NCI-H1092 (cell line): Measurements from ENCODE around the gene STEAP2.

Source experiments
- DNase-seq: peaks from one replicate; lab custom pipeline; 2025; lab: John Stamatoyannopoulos, UW

The STEAP2 gene

DNA sequence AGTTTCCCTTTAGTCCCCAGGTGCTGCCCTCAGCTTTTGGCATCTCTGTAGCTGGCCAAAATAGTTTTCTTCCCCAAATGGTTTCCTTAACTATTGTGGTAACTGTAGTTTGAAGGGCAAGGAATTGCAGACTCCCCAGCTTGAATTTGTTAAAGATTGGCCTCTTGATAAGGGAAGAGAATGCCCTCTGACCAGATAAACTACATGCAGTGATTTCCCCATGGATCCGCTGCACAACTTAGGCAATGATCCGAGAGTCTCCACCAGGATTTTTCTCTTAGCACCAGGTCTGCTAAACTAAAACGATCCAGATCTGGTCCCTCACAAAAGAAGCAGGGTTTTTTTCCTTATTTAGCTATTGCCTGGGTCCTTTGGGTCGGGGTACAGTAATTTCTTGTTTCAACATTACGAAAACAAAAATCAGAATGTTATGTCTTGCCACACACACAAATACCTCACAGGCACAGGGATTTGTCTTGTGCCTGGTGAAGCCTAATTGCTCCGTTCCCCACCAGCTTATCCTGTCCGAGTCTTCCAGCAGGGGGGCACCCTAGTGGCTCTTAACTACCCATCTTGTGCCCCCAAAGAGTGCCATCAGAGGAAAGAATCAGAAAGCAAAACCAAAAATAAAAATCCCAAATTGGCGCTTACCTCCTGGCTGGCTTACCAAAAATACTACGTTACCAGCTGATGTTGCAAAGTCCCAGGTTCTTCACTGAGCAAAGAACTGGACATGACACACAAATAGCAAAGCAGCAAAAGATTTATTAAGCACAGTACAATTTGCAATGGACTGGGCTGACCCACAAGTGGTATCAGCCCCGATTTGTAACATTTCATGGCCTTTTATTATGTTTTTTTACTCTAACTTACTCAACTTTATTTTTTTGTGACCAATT lies 16.4 kb upstream of the STEAP2 start:
- no peak for DNase-seq

DNA sequence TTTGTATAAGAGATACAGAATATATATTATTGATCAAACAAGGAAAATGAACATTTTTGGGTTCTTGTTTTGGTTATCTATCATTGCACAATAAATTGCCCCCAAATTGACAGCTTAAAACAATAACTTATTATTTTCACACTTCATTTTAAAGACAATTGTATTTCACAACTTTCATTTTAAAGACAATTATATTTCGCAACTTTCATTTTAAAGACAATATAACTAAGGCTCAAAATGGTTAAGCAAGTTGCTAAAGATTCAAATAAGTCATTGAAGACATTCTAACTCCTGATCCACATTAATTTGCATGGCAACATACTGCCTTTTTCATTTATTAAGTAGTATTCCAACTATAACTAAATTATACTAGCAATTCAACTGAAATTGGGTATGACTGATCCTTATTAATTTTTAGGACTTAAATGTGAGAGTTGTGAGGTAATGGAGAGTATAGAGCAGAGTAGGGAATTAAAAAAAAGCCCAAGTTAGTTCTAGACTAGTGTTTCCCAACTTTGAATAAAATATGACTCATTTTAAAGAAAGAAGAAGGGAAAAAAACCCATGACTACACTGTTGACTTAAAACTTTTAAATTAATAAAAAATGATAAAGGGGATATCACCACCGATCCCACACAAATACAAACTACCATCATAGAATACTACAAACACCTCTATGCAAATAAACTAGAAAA lies 9.9 kb upstream of the STEAP2 start:
- DNase-seq, result no peak

DNA sequence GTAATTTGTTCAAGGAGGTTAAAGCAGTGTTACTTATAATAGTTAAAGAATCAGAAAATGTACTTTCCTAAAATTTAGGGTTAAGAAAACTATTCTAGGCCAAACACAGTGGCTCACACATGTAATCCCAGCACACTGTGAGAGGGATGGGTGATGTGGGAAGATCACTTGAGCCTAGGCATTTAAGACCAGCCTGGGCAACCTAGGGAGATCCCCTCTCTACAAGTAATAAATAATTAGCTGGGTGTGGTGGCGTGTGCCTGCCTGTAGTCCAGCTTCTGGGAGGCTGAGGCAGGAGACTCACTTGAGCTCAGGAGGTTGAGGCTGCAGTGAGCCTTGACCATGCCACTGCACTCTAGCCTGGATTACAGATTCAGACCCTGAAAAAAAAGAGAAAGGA lies 3.6 kb upstream of the STEAP2 start:
- no peak for DNase-seq

DNA sequence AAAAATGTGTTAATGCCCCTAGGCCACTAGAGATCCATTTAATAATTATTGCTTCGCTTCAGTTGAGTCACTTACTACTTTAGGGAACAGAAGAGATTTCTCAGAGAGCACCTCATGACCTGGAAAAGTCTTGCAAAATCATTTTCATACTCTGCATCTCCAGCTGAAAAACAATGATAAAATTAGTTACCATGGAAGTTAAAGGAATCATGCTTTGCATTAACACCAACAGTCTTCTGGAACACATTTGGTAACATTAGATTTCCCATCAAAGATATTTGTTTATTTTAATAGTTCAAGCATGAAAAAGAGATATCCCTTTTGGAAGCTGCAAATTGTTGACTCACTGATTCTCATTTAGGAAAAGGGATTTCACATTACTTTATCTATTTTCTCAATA lies 1.8 kb upstream of the STEAP2 start:
- DNase-seq, result no peak

DNA sequence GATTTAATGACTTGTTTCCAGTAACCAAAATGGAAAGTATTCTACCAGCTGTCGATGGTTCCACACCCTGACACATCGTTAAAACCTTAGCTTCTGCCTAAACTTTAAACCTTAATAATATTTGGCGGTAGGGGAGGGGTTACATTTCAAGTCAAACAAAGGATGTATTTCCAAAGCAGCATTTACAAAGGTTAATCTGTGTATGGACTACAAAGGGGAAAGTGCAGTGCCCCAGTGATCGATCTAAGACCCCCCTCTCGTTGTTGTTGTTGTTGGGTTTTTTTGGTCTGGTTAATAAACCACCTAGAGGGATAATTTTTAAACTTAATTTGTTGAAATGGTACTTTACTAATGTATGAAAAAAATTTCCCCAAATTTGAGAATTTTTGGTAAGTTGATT lies 1.1 kb upstream of the STEAP2 start:
- no peak for DNase-seq

DNA sequence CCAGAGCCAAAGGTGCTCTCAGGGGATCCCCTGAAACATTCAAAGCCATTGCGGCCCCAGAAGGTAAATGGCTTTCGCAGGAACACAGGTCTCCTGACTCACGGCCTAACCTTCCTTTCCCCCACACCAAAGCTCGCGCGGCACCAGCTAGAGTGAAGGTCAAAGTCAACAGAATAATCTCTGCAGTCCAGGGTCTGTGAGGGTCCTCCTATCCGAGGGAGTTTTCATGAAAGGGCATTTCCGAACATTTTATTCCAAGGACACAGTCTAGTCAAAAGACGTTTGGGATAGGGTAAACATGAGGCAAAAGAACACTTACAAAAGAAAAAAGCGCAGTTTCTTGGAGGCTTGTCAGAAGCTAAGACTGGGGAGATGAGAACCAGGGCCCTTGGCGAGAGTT lies 559 bp upstream of the STEAP2 start:
- no peak for DNase-seq

DNA sequence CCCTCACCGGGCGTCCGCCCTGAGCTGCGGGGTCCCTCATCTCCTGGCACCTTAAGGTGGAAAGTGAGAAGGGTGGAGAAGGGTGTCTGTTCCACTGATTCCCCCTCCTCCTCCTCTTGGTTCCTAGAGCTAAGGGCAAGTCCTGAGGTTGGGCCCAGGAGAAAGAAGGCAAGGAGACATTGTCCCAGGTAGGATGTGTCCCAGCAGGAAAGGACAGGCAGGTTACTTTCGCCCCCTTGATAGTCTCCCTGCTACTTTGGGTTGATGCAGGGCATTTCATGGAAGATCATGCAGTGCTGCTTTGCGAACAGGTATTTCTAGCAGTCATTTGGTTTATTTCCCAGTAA lies 582 bp downstream of the STEAP2 start:
- no peak for DNase-seq

DNA sequence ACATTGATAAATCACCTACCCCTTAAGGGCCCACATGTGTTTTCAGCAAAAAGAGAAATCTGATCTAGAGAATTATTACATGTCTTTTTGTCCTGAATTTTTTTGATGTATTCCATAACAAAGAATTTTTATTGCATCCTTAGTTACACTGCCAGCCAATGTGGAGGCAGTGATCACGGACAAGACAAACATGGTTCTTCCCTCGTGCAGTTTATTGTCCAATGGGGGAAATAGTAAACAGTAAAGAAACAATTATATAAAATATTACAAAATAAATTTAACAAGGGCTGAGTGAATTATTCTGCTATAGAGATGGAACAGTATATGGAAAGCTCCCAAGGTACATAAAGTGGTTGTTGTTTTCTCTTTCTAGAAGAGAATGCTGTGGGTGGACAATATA lies 2.0 kb downstream of the STEAP2 start:
- no peak for DNase-seq

DNA sequence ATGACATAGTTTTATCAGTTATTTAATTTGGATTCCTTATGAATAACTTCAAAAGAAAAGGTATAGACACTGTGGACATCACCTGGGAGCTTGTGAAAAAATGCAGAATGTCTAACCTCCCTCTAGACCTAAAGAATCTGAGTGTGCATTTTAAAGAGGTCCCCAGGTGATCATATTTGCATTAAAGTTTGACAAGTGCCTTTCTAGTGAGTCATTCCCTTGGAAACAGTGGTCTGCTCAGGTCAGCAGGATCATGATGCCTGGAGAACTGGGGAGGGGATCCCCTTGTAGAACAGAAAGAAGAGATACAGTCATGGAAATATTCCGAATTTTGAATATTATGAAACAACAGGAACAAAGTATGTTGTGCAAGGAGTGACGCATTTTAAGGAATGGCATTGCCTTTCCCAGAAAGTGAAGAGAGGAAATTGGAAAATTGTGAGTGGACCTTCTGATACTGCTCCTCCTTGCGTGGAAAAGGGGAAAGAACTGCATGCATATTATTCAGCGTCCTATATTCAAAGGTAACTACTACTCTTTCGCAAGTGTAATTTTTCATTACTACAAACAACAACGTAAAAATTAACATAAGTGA lies 4.6 kb downstream of the STEAP2 start:
- DNase-seq, result no peak

DNA sequence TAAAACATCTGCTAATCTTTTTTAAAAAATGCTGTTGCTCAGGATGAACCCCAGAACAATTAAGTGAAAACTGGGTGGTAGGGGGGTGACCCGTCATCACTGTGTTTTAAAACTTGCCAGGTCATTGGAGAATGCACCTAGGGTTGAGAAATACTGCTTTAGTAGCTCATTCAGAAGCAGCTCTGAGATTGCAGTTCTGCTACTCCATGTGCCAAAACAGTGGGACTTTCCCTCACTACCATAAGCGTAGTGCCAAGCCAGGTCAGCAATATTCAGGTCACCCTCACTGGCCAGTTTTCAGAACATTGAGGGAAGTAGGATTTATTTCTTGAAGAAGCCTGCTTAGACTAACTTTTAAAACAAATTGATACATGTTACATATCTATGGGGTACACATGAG lies 5.2 kb downstream of the STEAP2 start:
- DNase-seq, result no peak

DNA sequence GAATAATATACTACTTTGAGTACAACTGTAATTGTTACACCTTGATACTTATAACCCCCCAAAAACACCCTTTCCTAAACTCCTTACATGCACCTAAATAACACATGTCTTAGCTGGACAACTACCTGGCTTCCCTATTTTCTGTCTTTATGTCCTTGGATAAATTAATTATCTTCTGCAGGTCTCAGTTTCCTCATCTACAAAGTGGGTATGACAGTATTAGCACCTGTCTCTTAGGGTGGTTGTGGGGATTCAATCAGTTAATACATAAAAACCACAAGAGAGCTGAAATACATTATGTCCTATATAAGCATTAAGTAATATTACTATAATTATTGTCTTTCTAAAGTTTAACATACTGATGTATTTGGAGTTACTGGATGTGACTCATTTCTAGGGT lies 10.8 kb downstream of the STEAP2 start:
- no peak for DNase-seq

DNA sequence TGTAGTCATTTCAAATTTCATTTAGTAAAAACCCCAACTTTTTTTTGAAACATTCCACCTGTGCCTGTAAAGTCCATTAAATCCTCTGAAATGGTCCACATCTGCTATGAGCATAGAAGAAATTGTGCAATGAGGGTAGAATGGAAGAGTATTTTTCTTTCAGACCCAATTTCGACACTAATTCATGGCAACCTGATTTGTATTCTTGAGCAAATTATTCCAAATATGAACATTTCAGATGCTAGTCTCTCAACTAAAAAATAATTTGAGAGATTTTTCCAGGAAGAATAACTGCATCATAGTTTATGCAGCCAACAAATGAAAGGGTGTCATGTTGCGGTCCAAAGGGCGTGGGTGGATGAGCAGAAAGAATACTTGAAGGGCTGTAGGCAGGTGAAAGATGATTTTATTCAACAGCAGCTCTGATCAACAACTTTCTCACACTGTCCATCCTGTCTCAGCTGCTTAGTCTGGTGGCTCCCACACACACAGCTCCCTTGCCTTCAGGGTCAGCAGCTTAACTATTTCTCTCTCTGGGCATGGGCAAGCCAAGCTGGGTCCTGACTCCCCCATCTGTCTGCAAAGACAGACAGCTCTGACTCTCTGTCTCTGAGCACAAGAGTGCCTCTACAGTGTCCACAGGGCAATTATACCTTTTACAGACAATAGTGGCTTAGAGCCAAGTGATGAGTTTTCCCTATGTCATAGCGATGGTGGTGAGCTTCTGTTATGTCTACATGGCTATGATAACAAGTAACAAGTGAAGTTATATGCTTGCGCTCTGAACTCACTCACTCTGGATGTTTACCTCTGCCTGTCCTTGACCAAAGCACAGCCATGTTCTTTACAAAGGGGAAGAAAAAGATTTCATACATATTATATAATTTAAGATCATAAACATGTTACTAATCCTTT lies 11.5 kb downstream of the STEAP2 start:
- DNase-seq, result no peak

DNA sequence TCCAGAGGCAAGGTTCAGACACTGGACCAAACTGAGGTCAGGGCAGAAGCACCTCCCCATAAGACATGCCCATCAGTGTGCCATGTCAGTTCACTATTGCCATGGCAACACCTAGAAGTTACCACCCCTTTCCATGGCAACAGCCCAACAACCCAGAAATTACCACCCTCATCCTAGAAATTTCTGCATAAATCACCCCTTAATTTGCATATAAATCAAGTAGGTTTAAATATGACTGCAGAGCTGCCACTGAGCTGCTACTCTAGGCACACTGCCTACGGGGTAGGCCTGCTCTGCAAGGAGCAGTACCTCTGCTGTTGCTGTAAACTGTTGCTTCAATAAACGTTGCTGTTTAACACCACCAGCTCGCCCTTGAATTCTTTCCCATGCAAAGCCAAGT lies 12.7 kb downstream of the STEAP2 start:
- no peak for DNase-seq

DNA sequence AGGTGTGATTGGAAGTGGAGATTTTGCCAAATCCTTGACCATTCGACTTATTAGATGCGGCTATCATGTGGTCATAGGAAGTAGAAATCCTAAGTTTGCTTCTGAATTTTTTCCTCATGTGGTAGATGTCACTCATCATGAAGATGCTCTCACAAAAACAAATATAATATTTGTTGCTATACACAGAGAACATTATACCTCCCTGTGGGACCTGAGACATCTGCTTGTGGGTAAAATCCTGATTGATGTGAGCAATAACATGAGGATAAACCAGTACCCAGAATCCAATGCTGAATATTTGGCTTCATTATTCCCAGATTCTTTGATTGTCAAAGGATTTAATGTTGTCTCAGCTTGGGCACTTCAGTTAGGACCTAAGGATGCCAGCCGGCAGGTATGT lies 13.6 kb downstream of the STEAP2 start:
- DNase-seq, result no peak

DNA sequence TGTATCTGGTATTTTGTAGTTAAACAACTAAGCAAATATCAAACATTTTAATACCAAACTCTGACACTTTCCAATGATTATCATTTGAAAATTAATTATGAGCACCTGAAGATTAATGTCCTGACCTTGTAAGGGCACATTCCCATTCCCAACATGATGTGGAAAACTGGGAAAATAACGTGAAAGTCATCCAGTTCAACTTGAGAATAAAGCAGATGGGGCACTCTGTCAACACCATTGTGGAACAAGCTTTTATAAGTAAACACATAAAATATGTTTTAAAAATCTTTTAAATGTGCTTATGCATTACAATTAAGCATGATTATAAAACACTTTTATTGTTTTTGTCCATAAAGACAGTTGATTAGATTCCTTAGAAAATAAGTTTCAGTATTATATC lies 14.1 kb downstream of the STEAP2 start:
- DNase-seq, result no peak

DNA sequence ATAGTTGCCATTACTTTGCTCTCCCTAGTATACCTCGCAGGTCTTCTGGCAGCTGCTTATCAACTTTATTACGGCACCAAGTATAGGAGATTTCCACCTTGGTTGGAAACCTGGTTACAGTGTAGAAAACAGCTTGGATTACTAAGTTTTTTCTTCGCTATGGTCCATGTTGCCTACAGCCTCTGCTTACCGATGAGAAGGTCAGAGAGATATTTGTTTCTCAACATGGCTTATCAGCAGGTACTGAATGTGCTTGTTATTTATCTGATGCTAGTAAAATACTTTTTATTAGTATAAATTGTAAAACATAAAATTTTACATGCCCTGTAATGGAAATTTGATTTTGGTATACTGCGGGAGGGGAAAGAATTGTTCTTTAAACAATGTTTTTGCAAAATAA lies 15.7 kb downstream of the STEAP2 start:
- no peak for DNase-seq

DNA sequence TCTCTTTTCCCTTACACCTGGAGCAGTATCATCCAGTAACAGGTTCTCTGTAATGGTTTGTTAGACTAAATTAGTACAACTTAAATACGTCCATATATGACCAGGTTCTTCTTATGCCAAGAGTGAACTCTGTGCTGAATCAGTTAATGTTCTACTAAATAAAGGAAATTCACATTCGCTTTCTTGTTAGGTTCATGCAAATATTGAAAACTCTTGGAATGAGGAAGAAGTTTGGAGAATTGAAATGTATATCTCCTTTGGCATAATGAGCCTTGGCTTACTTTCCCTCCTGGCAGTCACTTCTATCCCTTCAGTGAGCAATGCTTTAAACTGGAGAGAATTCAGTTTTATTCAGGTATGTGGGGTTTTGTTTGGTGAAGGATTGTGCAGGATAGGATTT lies 18.1 kb downstream of the STEAP2 start:
- DNase-seq, result no peak

DNA sequence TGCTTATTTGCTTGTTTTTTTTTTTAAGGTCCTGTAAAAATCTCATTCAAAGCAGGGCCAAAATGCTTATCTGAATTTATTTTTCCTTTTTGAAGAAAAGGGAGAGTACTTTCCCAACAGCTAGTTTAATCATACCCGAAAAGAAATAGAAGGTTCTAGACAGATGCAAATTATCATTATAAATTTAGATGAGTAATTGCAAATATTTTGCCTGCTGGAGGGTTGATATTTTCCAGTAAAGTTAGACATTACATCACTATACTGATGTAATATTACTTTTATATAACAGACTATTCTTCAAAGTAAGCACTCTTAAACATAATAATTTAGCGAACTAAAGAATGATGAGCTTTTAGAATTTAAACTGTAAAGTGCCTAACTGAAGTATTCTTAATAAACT lies 19.3 kb downstream of the STEAP2 start:
- DNase-seq, result no peak

DNA sequence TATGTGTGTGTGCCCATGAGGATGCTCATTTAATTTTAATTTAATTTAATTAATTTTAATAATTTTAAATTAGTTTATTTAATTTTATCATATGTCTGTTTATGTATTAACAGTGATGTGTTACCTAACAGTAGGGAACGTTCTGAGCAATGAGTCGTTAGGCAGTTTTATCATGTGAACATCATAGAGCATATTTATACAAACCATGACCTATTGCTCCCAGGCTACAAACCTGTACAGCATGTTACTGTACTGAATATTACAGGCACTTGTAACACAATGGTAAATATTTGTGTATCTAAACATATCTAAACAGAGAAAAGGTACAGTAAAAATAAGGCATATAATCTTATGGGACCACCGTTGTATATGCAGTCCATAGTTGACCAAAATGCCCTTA lies 19.8 kb downstream of the STEAP2 start:
- DNase-seq, result no peak

DNA sequence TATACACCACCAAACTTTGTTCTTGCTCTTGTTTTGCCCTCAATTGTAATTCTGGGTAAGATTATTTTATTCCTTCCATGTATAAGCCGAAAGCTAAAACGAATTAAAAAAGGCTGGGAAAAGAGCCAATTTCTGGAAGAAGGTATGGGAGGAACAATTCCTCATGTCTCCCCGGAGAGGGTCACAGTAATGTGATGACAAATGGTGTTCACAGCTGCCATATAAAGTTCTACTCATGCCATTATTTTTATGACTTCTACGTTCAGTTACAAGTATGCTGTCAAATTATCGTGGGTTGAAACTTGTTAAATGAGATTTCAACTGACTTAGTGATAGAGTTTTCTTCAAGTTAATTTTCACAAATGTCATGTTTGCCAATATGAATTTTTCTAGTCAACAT lies 20.9 kb downstream of the STEAP2 start:
- DNase-seq, result no peak

DNA sequence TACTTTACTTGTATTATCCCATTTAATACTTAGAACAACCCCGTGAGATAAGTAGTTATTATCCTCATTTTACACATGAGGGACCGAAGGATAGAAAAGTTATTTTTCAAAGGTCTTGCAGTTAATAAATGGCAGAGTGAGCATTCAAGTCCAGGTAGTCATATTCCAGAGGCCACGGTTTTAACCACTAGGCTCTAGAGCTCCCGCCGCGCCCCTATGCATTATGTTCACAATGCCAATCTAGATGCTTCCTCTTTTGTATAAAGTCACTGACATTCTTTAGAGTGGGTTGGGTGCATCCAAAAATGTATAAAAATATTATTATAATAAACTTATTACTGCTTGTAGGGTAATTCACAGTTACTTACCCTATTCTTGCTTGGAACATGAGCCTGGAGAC lies 22.0 kb downstream of the STEAP2 start:
- no peak for DNase-seq

DNA sequence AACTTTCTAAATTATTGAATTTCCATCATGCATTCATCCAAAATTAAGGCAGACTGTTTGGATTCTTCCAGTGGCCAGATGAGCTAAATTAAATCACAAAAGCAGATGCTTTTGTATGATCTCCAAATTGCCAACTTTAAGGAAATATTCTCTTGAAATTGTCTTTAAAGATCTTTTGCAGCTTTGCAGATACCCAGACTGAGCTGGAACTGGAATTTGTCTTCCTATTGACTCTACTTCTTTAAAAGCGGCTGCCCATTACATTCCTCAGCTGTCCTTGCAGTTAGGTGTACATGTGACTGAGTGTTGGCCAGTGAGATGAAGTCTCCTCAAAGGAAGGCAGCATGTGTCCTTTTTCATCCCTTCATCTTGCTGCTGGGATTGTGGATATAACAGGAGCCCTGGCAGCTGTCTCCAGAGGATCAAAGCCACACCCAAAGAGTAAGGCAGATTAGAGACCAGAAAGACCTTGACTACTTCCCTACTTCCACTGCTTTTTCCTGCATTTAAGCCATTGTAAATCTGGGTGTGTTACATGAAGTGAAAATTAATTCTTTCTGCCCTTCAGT lies 25.3 kb downstream of the STEAP2 start:
- no peak for DNase-seq
